HG02884 (cell line): ENCODE measurements around the gene KIAA0232.
"Not testable (repeated sequence)": the region's sequence is repeated elsewhere in the genome, so short reads cannot be mapped to it uniquely, and the experiment has no call there.

Experiments used
- ATAC-seq: cut with Tn5 transposase; IDR thresholded peaks from one replicate; pipeline ENCODE4 v1.9.1; 2021; ENCODE audit warnings: mild to moderate bottlenecking, moderate library complexity; ENCODE audit not compliant: unreplicated experiment

KIAA0232 gene

GRCh38 chr4:6753891-6754290, 28.6 kb upstream of the KIAA0232 start:
- no peak for ATAC-seq

GRCh38 chr4:6754481-6755087, 27.9 kb upstream of the KIAA0232 start:
- no peak for ATAC-seq

- ATAC-seq: no peak
These were observed 27.3 kb upstream of the KIAA0232 start for GRCh38 chr4:6755088-6755753.

GRCh38 chr4:6756345-6756744, 26.2 kb upstream of the KIAA0232 start:
- not testable (repeated sequence) for ATAC-seq

GRCh38 chr4:6758728-6759127, 23.8 kb upstream of the KIAA0232 start:
- ATAC-seq: no peak

- no peak for ATAC-seq
These were observed 21.7 kb upstream of the KIAA0232 start for GRCh38 chr4:6760865-6761264.

GRCh38 chr4:6761649-6762615, 20.6 kb upstream of the KIAA0232 start:
- no peak for ATAC-seq

- no peak for ATAC-seq
These were observed 19.1 kb upstream of the KIAA0232 start for GRCh38 chr4:6763330-6763851.

GRCh38 chr4:6764976-6765620, 17.4 kb upstream of the KIAA0232 start:
- no peak for ATAC-seq

- no peak for ATAC-seq
These were observed 16.8 kb upstream of the KIAA0232 start for GRCh38 chr4:6765703-6766102.

GRCh38 chr4:6767386-6767747, 15.2 kb upstream of the KIAA0232 start:
- ATAC-seq: no peak

GRCh38 chr4:6767748-6768538, 14.6 kb upstream of the KIAA0232 start:
- no peak for ATAC-seq

- ATAC-seq: no peak
These were observed 14.0 kb upstream of the KIAA0232 start for GRCh38 chr4:6768539-6768905.

- no peak for ATAC-seq
These were observed 13.1 kb upstream of the KIAA0232 start for GRCh38 chr4:6769233-6769988.

GRCh38 chr4:6769989-6770420, 12.5 kb upstream of the KIAA0232 start:
- ATAC-seq: no peak

GRCh38 chr4:6770581-6771228, 11.8 kb upstream of the KIAA0232 start:
- no peak for ATAC-seq

- no peak for ATAC-seq
These were observed 11.3 kb upstream of the KIAA0232 start for GRCh38 chr4:6771229-6771671.

- no peak for ATAC-seq
These were observed 10.2 kb upstream of the KIAA0232 start for GRCh38 chr4:6772223-6772928.
